A549 (cell line): ENCODE measurements around the gene ZNF322. TPM values are rescaled to one million over a fixed set of nuclear protein-coding genes. Genes with fewer than 3 reads are reported as not detected.

ENCODE experiments used
- ATAC-seq, 2 experiments: fragments of 200-7000 bp in 1 of 2; fragments of >200 bp in 1 of 2; cut with Nextera tagmentation in 1 of 2; cut with Tn5 transposase in 1 of 2; 3 replicates each; pipeline versions ENCODE4 v1.8.0 to v1.9.1; 2018 to 2020; ENCODE audit warnings: mild to moderate bottlenecking in 1 of 2, moderate library complexity in 1 of 2
- CTCF ChIA-PET: fragments of 300-600 bp; sonication (Branson Sonifier 250); formaldehyde crosslinking; extraction: SDS; loops from one replicate; lab custom pipeline; 2021; ENCODE audit warnings: antibody characterized with exemption, inconsistent platforms; lab: Yijun Ruan, JAX
- POLR2A ChIA-PET: fragments of 350-600 bp; formaldehyde crosslinking; extraction: SDS; loops from one replicate; lab custom pipeline; 2021; ENCODE audit warnings: antibody characterized with exemption, inconsistent platforms; lab: Yijun Ruan, JAX
- DNase-seq, 2 experiments: peaks; one replicate each; pipeline versions ENCODE4 v3.0.0 to v3.0.0-alpha.2; 2011 to 2016; ENCODE audit warnings: low read depth in 1 of 2, low spot score in 1 of 2
- FAIRE-seq: peaks from 2 replicates; lab custom pipeline; 2011; peaks lifted over from hg19 to GRCh38; lab: Jason Lieb, UNC
- H3K27ac ChIP-seq, 2 experiments: fragments of >200 bp; sonication (Bioruptor Twin); formaldehyde crosslinking; 3 replicates each; pipeline ENCODE4 v1.5.1; 2016 to 2017
- H3K4me1 ChIP-seq: fragments of >200 bp; sonication (Bioruptor Twin); formaldehyde crosslinking; 3 replicates; pipeline ENCODE4 v1.6.1; 2016
- H3K4me2 ChIP-seq: fragments of >200 bp; sonication (Bioruptor Twin); formaldehyde crosslinking; 3 replicates; pipeline ENCODE4 v1.6.1; 2016
- H3K4me3 ChIP-seq: fragments of >200 bp; sonication (Bioruptor Twin); formaldehyde crosslinking; 3 replicates; pipeline ENCODE4 v1.5.1; 2016
- H3K9me3 ChIP-seq: fragments of >200 bp; sonication (Bioruptor Twin); formaldehyde crosslinking; 3 replicates; pipeline ENCODE4 v1.6.1; 2016
- CEBPB ChIP-seq, 2 experiments: fragments of >200 bp in 1 of 2; sonication (Bioruptor Twin) in 1 of 2; formaldehyde crosslinking in 1 of 2; IDR thresholded peaks; 2 replicates each; pipeline ENCODE4 v1.6.1; 2012 to 2016
- CHD4 ChIP-seq: fragments of 200-600 bp; sonication (generic); IDR thresholded peaks from 2 replicates; pipeline ENCODE4 v1.6.1; 2016; ENCODE audit warnings: antibody characterized with exemption, mild to moderate bottlenecking, borderline replicate concordance
- CTCF ChIP-seq: fragments of >200 bp; sonication (Bioruptor Twin); formaldehyde crosslinking; IDR thresholded peaks from 3 replicates; pipeline ENCODE4 v1.5.1; 2016
- FOSB ChIP-seq: fragments of 250-450 bp; sonication (Bioruptor Pico); IDR thresholded peaks from 2 replicates; pipeline ENCODE4 v1.5.0; 2020; ENCODE audit warnings: mild to moderate bottlenecking, moderate library complexity
- FOSL2 ChIP-seq, 2 experiments: fragments of 450-650 bp in 1 of 2; fragments of >200 bp in 1 of 2; sonication (Bioruptor Twin) in 1 of 2; formaldehyde crosslinking; IDR thresholded peaks; 2 replicates each; pipeline versions ENCODE4 v1.5.0 to v1.6.1; 2016 to 2020; ENCODE audit warnings: mild to moderate bottlenecking in 1 of 2, moderate library complexity in 1 of 2
- FOXS1 ChIP-seq: fragments of 250-450 bp; sonication (Bioruptor Pico); IDR thresholded peaks from 2 replicates; pipeline ENCODE4 v1.5.0; 2020; ENCODE audit warnings: mild to moderate bottlenecking, moderate library complexity
- GATA3 ChIP-seq: IDR thresholded peaks from 2 replicates; pipeline ENCODE4 v1.6.1; 2012; ENCODE audit warnings: borderline replicate concordance
- HES2 ChIP-seq: fragments of >200 bp; sonication (Bioruptor Twin); formaldehyde crosslinking; IDR thresholded peaks from 2 replicates; pipeline ENCODE4 v1.6.1; 2016
- HEYL ChIP-seq: fragments of 250-450 bp; sonication (Bioruptor Pico); IDR thresholded peaks from 2 replicates; pipeline ENCODE4 v1.8.0; 2021; ENCODE audit warnings: mild to moderate bottlenecking, moderate library complexity
- KDM5A ChIP-seq: fragments of 200-600 bp; sonication (generic); IDR thresholded peaks from 2 replicates; pipeline ENCODE4 v1.6.1; 2016; ENCODE audit warnings: antibody characterized with exemption, mild to moderate bottlenecking
- MAZ ChIP-seq: fragments of 150-350 bp; IDR thresholded peaks from 2 replicates; pipeline ENCODE4 v1.6.1; 2014; ENCODE audit warnings: antibody characterized with exemption, low read depth, low read length, borderline replicate concordance
- NFE2L2 ChIP-seq: fragments of 150-350 bp; conservative IDR thresholded peaks from 2 replicates; pipeline ENCODE4 v1.6.1; 2014; ENCODE audit warnings: low read length
- PBX3 ChIP-seq: IDR thresholded peaks from 2 replicates; pipeline ENCODE4 v1.6.1; 2012
- PHF8 ChIP-seq: fragments of 200-600 bp; sonication (generic); IDR thresholded peaks from 2 replicates; pipeline ENCODE4 v1.6.1; 2016; ENCODE audit warnings: low read depth, mild to moderate bottlenecking, antibody characterized with exemption, moderate library complexity, borderline replicate concordance
- POLR2A ChIP-seq: IDR thresholded peaks from 2 replicates; pipeline ENCODE4 v1.6.1; 2012; ENCODE audit warnings: mild to moderate bottlenecking, low read length
- RCOR1 ChIP-seq: fragments of 150-350 bp; IDR thresholded peaks from 2 replicates; pipeline ENCODE4 v1.6.1; 2014; ENCODE audit warnings: antibody characterized with exemption, low read length, low read depth
- SREBF2 ChIP-seq: fragments of 450-650 bp; IDR thresholded peaks from 2 replicates; pipeline ENCODE4 v1.6.1; 2014; ENCODE audit warnings: mild to moderate bottlenecking, moderate library complexity
- ZFP36 ChIP-seq: fragments of 450-650 bp; IDR thresholded peaks from 2 replicates; pipeline ENCODE4 v1.6.1; 2014; ENCODE audit warnings: borderline replicate concordance; ENCODE audit not compliant: partially characterized antibody
- WGBS: methylation state at CpG from one replicate; pipeline ENCODE4 v1.1.6; 2017; ENCODE audit errors: missing lambda C conversion rate; 5-methylcytosine and 5-hydroxymethylcytosine counted together
- polyA plus RNA-seq, 4 experiments: library from polyadenylated mRNA; depleted of rRNA in 3 of 4; stranded (reverse); fragments of >200 nt; fragmentation: RNase III in 1 of 4; extraction: RNeasy Plus Mini Kit Qiagen cat#74134 plus additional on column Dnase treatment in 1 of 4; gene quantifications; 2 replicates in 3 of 4; 3 replicates in 1 of 4; pipeline ENCODE4 v1.2.3, GENCODE V29; 2011 to 2017

The ZNF322 gene
- polyA plus RNA-seq, 2 of the 4 experiments (the other 2 are of a cell fraction): 6.0 to 14.5 TPM

- CTCF ChIA-PET: interaction anchor here (0.6 to 7.6 kb wide), 42 partner anchors 9 to 1302 kb away, joined by 3 to 124 read pairs (median 4); partner anchors contain the start of gene HMGN4
- Histone ChIP-seq H3K9me3 (no peaks in the 10 kb centered on the region), H3K4me1 (peaks cover 4% of the 10 kb centered on the region; the same call in 1 of the 3 replicates), H3K4me2 (peak overlapping the region; percentile 64), H3K27ac (peak overlapping the region; percentile 50 to 95), H3K4me3 (peak overlapping the region; percentile 77)
- POLR2A ChIA-PET: interaction anchor here (0.7 to 2.1 kb wide), 9 partner anchors 18 to 1213 kb away, joined by 3 to 13 read pairs (median 4); a partner anchor contains a TSS
- 8% methylated on average over 23 of the region's 23 CpGs for WGBS
- DNase-seq (peak; percentile 53 to 88), ATAC-seq (peak; percentile 55 to 65), FAIRE-seq (no peak)
- TF ChIP-seq CEBPB (IDR thresholded peaks at IDR 0.05) (peak in 1 of 2 experiments; percentile 21; a peak in 1 of 4 replicates), KDM5A (no peak), HEYL (CRISPR knock-in tag) (no peak), POLR2A (no peak), FOXS1 (no peak), SREBF2 (peak; percentile 51), MAZ (no peak), PHF8 (no peak), FOSL2 (IDR thresholded peaks at IDR 0.05) (no peak), FOSL2 (CRISPR knock-in tag; IDR thresholded peaks at IDR 0.05) (no peak), CHD4 (no peak), FOSB (CRISPR knock-in tag) (no peak), RCOR1 (no peak), GATA3 (no peak), ZFP36 (no peak), PBX3 (no peak), NFE2L2 (no peak), CTCF (no peak)
Measured at GRCh38 chr6:26594730-26595632, 64.6 kb downstream of the ZNF322 start.

- WGBS: 1% methylated on average over 6 of the region's 6 CpGs
- DNase-seq: no peak
- peak in 1 of 2 experiments; percentile 63; a peak in 2 of 4 replicates for TF ChIP-seq CEBPB (IDR thresholded peaks at IDR 0.05)
- TF ChIP-seq HES2: no peak
- H3K4me3 ChIP-seq: peak overlapping the region; percentile 77
- peaks cover 4% of the 10 kb centered on the region; the same call in 1 of the 3 replicates for H3K4me1 ChIP-seq
- peak overlapping the region; percentile 64 for H3K4me2 ChIP-seq
- no peak for ATAC-seq
- ChIA-PET CTCF (interaction anchor here (0.6 to 7.6 kb wide), 9 partner anchors 10 to 533 kb away, joined by 3 to 124 read pairs (median 6); no protein-coding TSS in a partner anchor), POLR2A (interaction anchor here (1.1 to 2.1 kb wide), 4 partner anchors 17 to 436 kb away, joined by 3 to 13 read pairs (median 4); no protein-coding TSS in a partner anchor)
- no peak for FAIRE-seq
- H3K9me3 ChIP-seq: no peaks in the 10 kb centered on the region
- H3K27ac ChIP-seq: peak overlapping the region in 1 of 2 experiments; percentile 59; a peak in 1 of 6 replicates
Measured at GRCh38 chr6:26594131-26594498, 65.4 kb downstream of the ZNF322 start.
